Mucosa of descending colon (tissue), 3 donors: ENCODE results near the gene DBX1. TPM values are rescaled to one million over a fixed set of nuclear protein-coding genes. Genes with fewer than 3 reads are reported as not detected.
A peak's percentile ranks its signal among the peaks of the same experiment; 100 is the strongest.

ENCODE experiments used
- ATAC-seq: fragments of 200-7000 bp; cut with Tn5 transposase; one replicate; pipeline ENCODE4 v1.9.1; 2020; ENCODE audit warnings: mild to moderate bottlenecking, moderate library complexity
- DNase-seq, 3 donors: peaks; one replicate each; pipeline ENCODE4 v3.0.0-alpha.2; 2020
- H3K36me3 ChIP-seq: fragments of 200-600 bp; one replicate; pipeline ENCODE4 v1.8.0; 2021; ENCODE audit warnings: low read depth, mild to moderate bottlenecking
- H3K4me1 ChIP-seq: fragments of 200-600 bp; one replicate; pipeline ENCODE4 v1.8.0; 2021; ENCODE audit warnings: low read depth, mild to moderate bottlenecking
- H3K4me3 ChIP-seq: fragments of 200-600 bp; one replicate; pipeline ENCODE4 v1.8.0; 2021; ENCODE audit warnings: mild to moderate bottlenecking
- H3K9me3 ChIP-seq: fragments of 200-600 bp; one replicate; pipeline ENCODE4 v1.8.0; 2021; ENCODE audit warnings: mild to moderate bottlenecking
- intact Hi-C, 2 donors: fragments of 100-400 bp; cut with DNase I in 1 of 2; cut with micrococcal nuclease in 1 of 2; formaldehyde crosslinking; loops; one replicate each; pipeline versions ENCODE4 v1.11.0 to v1.11.1; 2022; cut with DNase I, micrococcal nuclease
- total RNA-seq, 3 donors: library from RNA; stranded (reverse); fragmentation: NEBNext Ultra II Directional in 2 of 3; extraction: Animal tissue kit (Norgen Biotek cat#: 25700) in 2 of 3; gene quantifications; one replicate each; pipeline versions ENCODE4 v1.2.1 to v1.2.4, GENCODE V29; 2021 to 2023
- TF ChIP-seq, protein P1 (sequence below): fragments of 200-600 bp; IDR thresholded peaks from one replicate; pipeline ENCODE4 v1.8.0; 2022; ENCODE audit warnings: antibody characterized with exemption, mild to moderate bottlenecking
- donor health status: DM: no; HTN: no; CAD: no; lungs with moderate emphysema.
- donor health status: DM: no; HTN: no; CAD: no.
- donor health status: DM: no; HTN: yes; CAD: no.

The DBX1 gene
- total RNA-seq, 3 donors from 2014 or later = not detected

- Histone ChIP-seq H3K36me3 (no peaks in the 10 kb centered on the region), H3K4me3 (no peak overlapping the region), H3K9me3 (no peaks in the 10 kb centered on the region), H3K4me1 (peaks cover 12% of the 10 kb centered on the region)
- intact Hi-C loops = no loop called here
- ATAC-seq (no peak), DNase-seq (no peak)
- TF ChIP-seq, protein P1, sequence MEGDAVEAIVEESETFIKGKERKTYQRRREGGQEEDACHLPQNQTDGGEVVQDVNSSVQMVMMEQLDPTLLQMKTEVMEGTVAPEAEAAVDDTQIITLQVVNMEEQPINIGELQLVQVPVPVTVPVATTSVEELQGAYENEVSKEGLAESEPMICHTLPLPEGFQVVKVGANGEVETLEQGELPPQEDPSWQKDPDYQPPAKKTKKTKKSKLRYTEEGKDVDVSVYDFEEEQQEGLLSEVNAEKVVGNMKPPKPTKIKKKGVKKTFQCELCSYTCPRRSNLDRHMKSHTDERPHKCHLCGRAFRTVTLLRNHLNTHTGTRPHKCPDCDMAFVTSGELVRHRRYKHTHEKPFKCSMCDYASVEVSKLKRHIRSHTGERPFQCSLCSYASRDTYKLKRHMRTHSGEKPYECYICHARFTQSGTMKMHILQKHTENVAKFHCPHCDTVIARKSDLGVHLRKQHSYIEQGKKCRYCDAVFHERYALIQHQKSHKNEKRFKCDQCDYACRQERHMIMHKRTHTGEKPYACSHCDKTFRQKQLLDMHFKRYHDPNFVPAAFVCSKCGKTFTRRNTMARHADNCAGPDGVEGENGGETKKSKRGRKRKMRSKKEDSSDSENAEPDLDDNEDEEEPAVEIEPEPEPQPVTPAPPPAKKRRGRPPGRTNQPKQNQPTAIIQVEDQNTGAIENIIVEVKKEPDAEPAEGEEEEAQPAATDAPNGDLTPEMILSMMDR = no peak
Measured at GRCh38 chr11:20159466-20160381, 551 bp downstream of the DBX1 start.

- Histone ChIP-seq H3K4me3 (no peak overlapping the region), H3K4me1 (peaks cover 12% of the 10 kb centered on the region), H3K36me3 (no peaks in the 10 kb centered on the region), H3K9me3 (no peaks in the 10 kb centered on the region)
- TF ChIP-seq, protein P1 = no peak
- DNase-seq (peak in 2 of 3 donors; percentile 45 to 72), ATAC-seq (peak; percentile 64)
- intact Hi-C loops = no loop called here
Measured at GRCh38 chr11:20158597-20159257, 1.5 kb downstream of the DBX1 start.

GRCh38 chr11:20157728-20158127 is 2.5 kb downstream of the DBX1 start:
- Histone ChIP-seq H3K4me3 (no peak overlapping the region), H3K9me3 (no peaks in the 10 kb centered on the region), H3K36me3 (no peaks in the 10 kb centered on the region), H3K4me1 (peaks cover 12% of the 10 kb centered on the region)
- DNase-seq (no peak), ATAC-seq (no peak)
- intact Hi-C loops = no loop called here
- TF ChIP-seq, protein P1 = no peak

DNA sequence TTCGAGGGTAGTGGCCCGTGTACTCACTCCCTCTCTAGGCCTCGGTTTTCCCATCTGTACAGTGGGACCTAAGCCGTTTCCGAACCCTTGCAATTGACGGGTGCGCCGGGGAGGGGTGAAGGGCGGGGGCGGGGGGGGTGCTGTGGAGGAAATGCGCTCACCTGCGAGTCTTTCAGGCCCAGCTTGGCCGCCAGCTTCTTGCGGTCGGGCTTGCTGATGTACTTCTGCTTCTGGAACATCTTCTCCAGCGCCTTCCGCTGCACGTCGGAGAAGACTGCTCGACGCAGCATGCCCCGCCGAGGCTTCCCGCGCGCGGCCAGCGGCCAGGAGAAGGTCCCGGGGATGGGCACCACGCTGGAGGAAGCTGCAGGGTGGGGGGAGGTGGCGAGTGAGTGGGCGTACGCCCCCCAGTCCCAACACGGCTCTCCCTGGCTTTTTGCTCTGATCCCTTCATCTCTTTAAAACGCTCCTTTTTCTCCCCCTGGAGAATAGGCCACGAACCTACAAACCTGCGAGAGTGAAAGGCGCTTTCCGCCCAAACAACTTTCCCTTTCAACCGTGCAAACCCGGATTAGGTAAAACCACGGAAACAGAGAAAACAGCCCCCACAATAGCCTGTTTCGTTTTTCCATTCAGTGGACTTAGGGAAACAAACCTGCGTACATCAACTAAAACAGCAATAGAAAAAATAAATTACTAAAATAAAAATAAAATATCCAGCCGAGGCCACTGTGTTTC is 3.2 kb downstream of the DBX1 start:
- Histone ChIP-seq H3K36me3 (no peaks in the 10 kb centered on the region), H3K4me1 (peaks cover 12% of the 10 kb centered on the region), H3K9me3 (no peaks in the 10 kb centered on the region), H3K4me3 (no peak overlapping the region)
- peak; percentile 53 for ATAC-seq
- intact Hi-C loops = no loop called here
- DNase-seq = peak in 2 of 3 donors; percentile 7 to 50
- TF ChIP-seq, protein P1 = no peak

DNA sequence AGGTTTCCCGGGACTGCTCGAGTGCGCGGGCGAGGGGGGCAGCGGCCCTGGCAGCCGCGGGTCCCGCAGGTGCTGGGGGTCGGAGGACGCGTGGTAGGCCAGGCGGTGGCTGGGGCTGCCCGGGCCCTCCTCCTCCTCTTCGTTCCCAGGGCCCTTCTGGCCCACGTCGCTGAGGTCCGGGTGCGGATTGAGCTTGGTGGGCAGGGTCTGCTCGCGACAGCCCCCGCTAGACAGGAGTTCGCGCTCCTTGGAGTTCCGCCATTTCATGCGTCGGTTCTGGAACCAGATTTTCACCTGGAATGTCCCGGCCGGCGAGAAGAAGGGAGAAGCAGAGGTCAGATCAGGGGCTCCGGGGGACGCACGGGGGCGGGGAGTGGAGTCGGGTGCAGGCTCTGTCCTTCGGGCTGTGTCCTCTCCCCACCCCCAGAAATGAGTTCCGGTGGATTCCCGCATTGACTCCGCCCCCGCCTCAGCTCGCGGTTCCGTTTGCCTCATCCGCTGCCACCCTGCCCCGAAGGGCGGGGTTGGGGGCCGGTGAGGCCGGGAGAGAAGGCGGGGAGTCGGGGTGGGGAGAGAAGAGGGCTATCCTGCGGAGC is 3.9 kb downstream of the DBX1 start:
- intact Hi-C loops = no loop called here
- no peaks in the 10 kb centered on the region for H3K36me3 ChIP-seq
- DNase-seq = peak; percentile 12 to 65 (median 53)
- no peak overlapping the region for H3K4me3 ChIP-seq
- TF ChIP-seq, protein P1 = no peak
- H3K4me1 ChIP-seq = peaks cover 12% of the 10 kb centered on the region
- ATAC-seq = peak; percentile 78
- no peaks in the 10 kb centered on the region for H3K9me3 ChIP-seq
